GM21786 (cell line): Measurements from ENCODE around the gene MYPN.
A peak's percentile ranks its signal among the peaks of the same experiment; 100 is the strongest.
"Not testable (repeated sequence)": the region's sequence is repeated elsewhere in the genome, so short reads cannot be mapped to it uniquely, and the experiment has no call there.

Experiments used
- ATAC-seq: cut with Tn5 transposase; IDR thresholded peaks from one replicate; pipeline ENCODE4 v1.9.1; 2021; ENCODE audit not compliant: unreplicated experiment

Gene MYPN

GRCh38 chr10:68222391-68222790 lies 113.1 kb downstream of the MYPN start:
- no peak for ATAC-seq

- ATAC-seq: no peak
These were observed 114.4 kb downstream of the MYPN start for GRCh38 chr10:68223535-68224165.

GRCh38 chr10:68224810-68225209 lies 115.5 kb downstream of the MYPN start:
- no peak for ATAC-seq

- no peak for ATAC-seq
These were observed 121.0 kb downstream of the MYPN start for GRCh38 chr10:68230268-68230667.

- peak; percentile 93 for ATAC-seq
These were observed 122.0 kb downstream of the MYPN start for GRCh38 chr10:68231106-68231816.

GRCh38 chr10:68231817-68232251 lies 122.5 kb downstream of the MYPN start, which contains the start of gene ATOH7:
Gene ATOH7 (minus strand): TSS chr10:68232113. CDS start chr10:68231677, 436 bp downstream.
- no peak for ATAC-seq

- no peak for ATAC-seq
These were observed 123.8 kb downstream of the MYPN start for GRCh38 chr10:68233046-68233445.

- no peak for ATAC-seq
These were observed 125.8 kb downstream of the MYPN start for GRCh38 chr10:68235111-68235510.

- ATAC-seq: no peak
These were observed 126.3 kb downstream of the MYPN start for GRCh38 chr10:68235581-68235980.

- ATAC-seq: no peak
These were observed 127.9 kb downstream of the MYPN start for GRCh38 chr10:68237173-68237572.

- no peak for ATAC-seq
These were observed 129.1 kb downstream of the MYPN start for GRCh38 chr10:68238371-68238770.

- no peak for ATAC-seq
These were observed 129.8 kb downstream of the MYPN start for GRCh38 chr10:68239069-68239468.

GRCh38 chr10:68239596-68240150 lies 130.4 kb downstream of the MYPN start:
- no peak for ATAC-seq

- ATAC-seq: no peak
These were observed 132.8 kb downstream of the MYPN start for GRCh38 chr10:68242051-68242450.

- not testable (repeated sequence) for ATAC-seq
These were observed 137.1 kb downstream of the MYPN start for GRCh38 chr10:68246397-68246796.

- no peak for ATAC-seq
These were observed 138.6 kb downstream of the MYPN start for GRCh38 chr10:68247931-68248330.

GRCh38 chr10:68249297-68249696 lies 140.0 kb downstream of the MYPN start:
- ATAC-seq: no peak

GRCh38 chr10:68251151-68251550 lies 141.9 kb downstream of the MYPN start:
- ATAC-seq: no peak

GRCh38 chr10:68251625-68252495 lies 142.6 kb downstream of the MYPN start:
- ATAC-seq: peak; percentile 50

- no peak for ATAC-seq
These were observed 144.1 kb downstream of the MYPN start for GRCh38 chr10:68253346-68253745.

GRCh38 chr10:68261132-68261856 lies 152.0 kb downstream of the MYPN start:
- ATAC-seq: no peak
